GM10248 (cell line): Measurements from ENCODE around the gene EYA2.

Experiments
- CTCF ChIA-PET: fragments of 300-600 bp; sonication (Branson Sonifier 250); formaldehyde crosslinking; extraction: SDS; loops from one replicate; lab custom pipeline; 2021; ENCODE audit warnings: antibody characterized with exemption; lab: Yijun Ruan, JAX
- POLR2A ChIA-PET: fragments of 350-650 bp; sonication (Branson Sonifier 250); formaldehyde crosslinking; extraction: SDS; loops from one replicate; lab custom pipeline; 2020; ENCODE audit warnings: antibody characterized with exemption; lab: Yijun Ruan, JAX
- DNase-seq: peaks from one replicate; pipeline ENCODE4 v3.0.0; 2012; ENCODE audit errors: extremely low spot score
- CTCF ChIP-seq: IDR thresholded peaks from 2 replicates; pipeline ENCODE4 v1.5.1; 2012; ENCODE audit warnings: mild to moderate bottlenecking, low read depth; ENCODE audit errors: extremely low read depth, missing control alignments, control extremely low read depth

EYA2 gene

DNA sequence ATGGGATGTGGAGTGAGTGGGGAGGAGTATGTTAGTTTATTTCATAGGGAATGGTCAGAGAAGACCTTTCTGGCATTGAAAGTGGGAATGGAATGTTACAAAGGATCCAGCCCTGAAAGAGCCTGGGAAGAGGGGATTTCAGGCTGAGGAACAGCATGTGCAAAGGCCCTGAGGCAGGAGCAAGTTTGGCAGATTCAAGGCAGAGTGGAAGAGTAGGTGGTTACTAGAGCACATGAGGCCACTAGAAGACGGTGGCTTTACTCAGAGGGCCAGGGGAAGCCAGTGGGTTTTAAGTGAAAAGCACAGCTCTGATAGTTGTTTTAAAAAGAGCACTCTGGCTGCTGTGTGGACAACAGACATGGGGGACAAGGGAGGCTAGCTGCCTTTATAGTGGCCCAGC lies 234.7 kb downstream of the EYA2 start:
- POLR2A ChIA-PET: no interaction called here
- no peak for TF ChIP-seq CTCF
- CTCF ChIA-PET: no interaction called here
- DNase-seq: no peak

- POLR2A ChIA-PET: no interaction called here
- CTCF ChIA-PET: no interaction called here
- TF ChIP-seq CTCF: no peak
- DNase-seq: no peak
Observed at GRCh38 chr20:47133809-47134456, 239.3 kb downstream of the EYA2 start.

DNA sequence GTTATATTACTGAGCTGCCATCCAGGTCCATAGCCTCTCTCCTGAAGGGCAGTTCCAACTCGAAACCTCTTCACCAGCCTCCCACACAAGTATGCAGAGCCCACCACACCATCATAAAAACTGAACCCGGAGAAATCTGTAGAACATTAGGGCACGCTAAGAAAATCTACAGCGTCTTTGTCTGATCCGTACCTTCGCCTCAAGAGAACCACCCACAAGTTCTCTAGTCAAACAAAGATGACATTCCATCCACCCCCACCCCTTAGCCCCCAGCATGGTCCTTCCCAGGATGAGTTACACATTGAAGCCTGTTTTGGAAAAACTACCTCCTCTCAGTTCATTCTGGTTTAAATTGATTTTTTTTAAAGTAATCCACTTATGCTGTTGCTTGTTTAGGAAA lies 242.1 kb downstream of the EYA2 start:
- CTCF ChIA-PET: interaction anchor here (1.0 kb wide), 1 partner anchor 9 kb away, joined by 3 read pairs; no protein-coding TSS in a partner anchor

GRCh38 chr20:47137231-47137870 lies 242.7 kb downstream of the EYA2 start:
- ChIA-PET POLR2A (no interaction called here), CTCF (interaction anchor here (1.0 kb wide), 1 partner anchor 10 kb away, joined by 3 read pairs; no protein-coding TSS in a partner anchor)
- no peak for DNase-seq
- no peak for TF ChIP-seq CTCF

More for the DNA sequence above, 242.1 kb downstream of the EYA2 start:
- no peak for DNase-seq
- POLR2A ChIA-PET: no interaction called here
- TF ChIP-seq CTCF: no peak

DNA sequence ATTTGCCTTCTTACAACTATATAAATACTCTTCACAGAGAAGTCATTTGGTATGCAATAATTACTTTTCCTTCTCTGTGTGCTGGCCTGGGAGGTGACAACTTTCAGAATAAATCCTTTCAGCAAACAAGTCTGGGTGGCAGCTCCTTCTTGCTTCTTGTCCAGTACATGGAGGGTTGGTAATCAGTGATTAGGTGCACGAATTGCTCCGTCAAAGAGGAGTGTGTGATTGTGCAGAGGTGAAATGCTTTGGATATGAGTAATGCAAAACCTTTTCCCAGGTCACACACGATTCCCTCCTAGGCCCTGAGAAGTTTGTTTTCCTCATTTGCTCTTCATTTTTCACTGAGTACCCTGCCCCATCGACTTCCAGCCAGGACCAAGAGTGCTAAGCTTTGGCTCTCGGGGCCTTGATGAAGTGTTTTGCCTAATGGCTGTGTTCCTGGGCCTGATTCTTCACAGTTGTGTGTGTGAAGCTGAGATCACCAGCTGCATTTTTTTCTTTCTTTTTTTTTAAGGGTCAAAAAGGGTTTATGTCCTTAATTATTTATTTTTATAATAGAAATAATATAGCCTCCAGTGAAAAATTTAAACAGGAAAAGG lies 245.4 kb downstream of the EYA2 start:
- TF ChIP-seq CTCF: no peak
- DNase-seq: no peak
- ChIA-PET POLR2A (no interaction called here), CTCF (interaction anchor here (0.9 to 1.2 kb wide), 2 partner anchors 12 to 247 kb away, joined by 3 to 5 read pairs; no protein-coding TSS in a partner anchor)

GRCh38 chr20:47141350-47141921 lies 246.8 kb downstream of the EYA2 start:
- ChIA-PET CTCF (interaction anchor here (1.7 kb wide), 1 partner anchor 16 kb away, joined by 5 read pairs; no protein-coding TSS in a partner anchor), POLR2A (no interaction called here)
- TF ChIP-seq CTCF: no peak
- DNase-seq: no peak
